ENCODE data around the gene WASHC4. TPM values are rescaled to one million over a fixed set of nuclear protein-coding genes. Genes with fewer than 3 reads are reported as not detected.

Gene WASHC4
- total RNA-seq, 1 experiment from 2014 or later: 39.1 TPM

DNA sequence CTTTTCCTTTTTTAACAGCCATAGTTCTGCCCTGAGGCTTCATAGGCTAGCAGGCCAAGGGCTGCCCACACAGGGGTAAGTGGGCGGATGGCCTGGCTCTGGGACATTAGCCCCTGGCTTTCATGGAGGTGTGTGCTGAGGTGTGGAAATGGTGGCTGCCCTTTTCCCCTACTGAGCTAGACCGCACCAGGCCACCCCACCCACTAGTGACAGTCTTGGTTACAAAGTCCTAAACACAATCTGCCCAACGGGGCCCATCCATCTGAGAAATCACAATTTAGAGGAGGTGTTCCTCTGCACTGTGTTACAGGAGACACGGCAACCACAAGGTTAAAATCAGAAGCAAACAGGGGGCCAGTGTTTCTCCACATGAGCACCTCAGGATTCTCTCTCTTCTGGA is 92.9 kb downstream of the WASHC4 start:
- Histone ChIP-seq H3K27me3 (replicated peaks; ENCODE audit: insufficient read depth, low read depth, low read length, poor library complexity) (no peaks in the 10 kb centered on the region), H3K27ac (ENCODE audit: low read depth, low read length, poor library complexity, severe bottlenecking) (no peak overlapping the region), H3K9me3 (ENCODE audit: low read depth, low read length, poor library complexity, severe bottlenecking) (no peaks in the 10 kb centered on the region), H3K36me3 (ENCODE audit: insufficient read depth, low read length, poor library complexity, severe bottlenecking) (peaks cover 13% of the 10 kb centered on the region), H3K4me1 (ENCODE audit: insufficient read depth, low read length, poor library complexity, severe bottlenecking) (no peaks in the 10 kb centered on the region), H3K4me3 (ENCODE audit: low read depth, low read length, poor library complexity, severe bottlenecking) (no peak overlapping the region)
- POLR2A ChIA-PET (ENCODE audit: low non-redundant PET): no interaction called here
- BruUV-seq (replicated peaks): no TSS peak
- intact Hi-C loops (cut with micrococcal nuclease; ENCODE audit: unreplicated experiment): no loop called here
- no peak for TF ChIP-seq EZH2 (IDR thresholded peaks at IDR 0.05; ENCODE audit: borderline replicate concordance, low read depth, low read length, poor library complexity, severe bottlenecking)
- TF ChIP-seq, protein P1, sequence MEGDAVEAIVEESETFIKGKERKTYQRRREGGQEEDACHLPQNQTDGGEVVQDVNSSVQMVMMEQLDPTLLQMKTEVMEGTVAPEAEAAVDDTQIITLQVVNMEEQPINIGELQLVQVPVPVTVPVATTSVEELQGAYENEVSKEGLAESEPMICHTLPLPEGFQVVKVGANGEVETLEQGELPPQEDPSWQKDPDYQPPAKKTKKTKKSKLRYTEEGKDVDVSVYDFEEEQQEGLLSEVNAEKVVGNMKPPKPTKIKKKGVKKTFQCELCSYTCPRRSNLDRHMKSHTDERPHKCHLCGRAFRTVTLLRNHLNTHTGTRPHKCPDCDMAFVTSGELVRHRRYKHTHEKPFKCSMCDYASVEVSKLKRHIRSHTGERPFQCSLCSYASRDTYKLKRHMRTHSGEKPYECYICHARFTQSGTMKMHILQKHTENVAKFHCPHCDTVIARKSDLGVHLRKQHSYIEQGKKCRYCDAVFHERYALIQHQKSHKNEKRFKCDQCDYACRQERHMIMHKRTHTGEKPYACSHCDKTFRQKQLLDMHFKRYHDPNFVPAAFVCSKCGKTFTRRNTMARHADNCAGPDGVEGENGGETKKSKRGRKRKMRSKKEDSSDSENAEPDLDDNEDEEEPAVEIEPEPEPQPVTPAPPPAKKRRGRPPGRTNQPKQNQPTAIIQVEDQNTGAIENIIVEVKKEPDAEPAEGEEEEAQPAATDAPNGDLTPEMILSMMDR (conservative IDR thresholded peaks at IDR 0.05; ENCODE audit: low read depth, low read length): no peak
- CTCF ChIA-PET: no interaction called here
- DNase-seq (ENCODE audit: low spot score): no peak

DNA sequence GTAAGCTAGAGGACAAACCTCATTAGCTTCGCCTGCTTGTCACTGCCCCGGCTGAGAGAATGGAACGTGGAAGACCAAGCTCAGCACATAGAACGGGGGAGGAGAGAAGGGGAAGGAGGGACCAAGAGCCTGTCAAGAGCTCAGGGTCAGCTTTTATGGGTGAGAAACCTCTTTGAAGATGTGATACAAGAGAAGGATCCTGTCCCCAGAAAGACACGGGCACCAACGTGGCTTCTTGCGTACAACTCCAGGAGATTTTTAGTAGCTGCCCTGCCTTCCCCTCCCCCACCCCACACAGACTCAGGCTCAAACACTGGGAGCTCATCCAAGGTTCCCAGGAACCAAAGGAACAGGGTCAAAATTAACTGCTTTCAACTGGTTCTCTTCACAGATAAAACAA is 93.8 kb downstream of the WASHC4 start:
- ChIA-PET POLR2A (ENCODE audit: low non-redundant PET) (interaction anchor here (0.5 kb wide), 1 partner anchor 147 kb away, joined by 16 read pairs; no protein-coding TSS in a partner anchor), CTCF (no interaction called here)

DNA sequence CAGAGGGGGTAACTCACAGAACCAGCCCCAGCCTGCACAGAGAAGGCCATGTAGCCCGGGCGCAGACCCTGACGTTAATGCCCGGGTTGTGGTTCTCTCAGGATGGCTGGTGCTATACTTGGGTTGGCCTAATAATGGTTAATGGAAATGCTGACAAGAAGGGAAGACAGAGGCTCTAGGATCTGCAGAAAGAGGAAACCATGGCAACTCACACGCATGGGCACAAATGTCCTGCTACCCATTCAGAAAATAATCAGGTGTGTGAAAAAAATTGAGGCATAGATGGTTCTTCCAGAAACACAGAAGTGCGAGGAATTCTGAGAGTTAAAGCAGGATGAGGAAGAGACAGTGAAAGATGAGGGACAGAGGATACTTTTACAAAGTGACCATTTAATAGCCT is 94.7 kb downstream of the WASHC4 start:
- no peaks in the 10 kb centered on the region for H3K9me3 ChIP-seq (ENCODE audit: low read depth, low read length, poor library complexity, severe bottlenecking)
- no peak for DNase-seq (ENCODE audit: low spot score)
- H3K36me3 ChIP-seq (ENCODE audit: insufficient read depth, low read length, poor library complexity, severe bottlenecking): peaks cover 13% of the 10 kb centered on the region
- H3K4me1 ChIP-seq (ENCODE audit: insufficient read depth, low read length, poor library complexity, severe bottlenecking): no peaks in the 10 kb centered on the region
- ChIA-PET CTCF (no interaction called here), POLR2A (ENCODE audit: low non-redundant PET) (no interaction called here)
- H3K4me3 ChIP-seq (ENCODE audit: low read depth, low read length, poor library complexity, severe bottlenecking): no peak overlapping the region
- intact Hi-C loops (cut with micrococcal nuclease; ENCODE audit: unreplicated experiment): no loop called here
- TF ChIP-seq EZH2 (IDR thresholded peaks at IDR 0.05; ENCODE audit: borderline replicate concordance, low read depth, low read length, poor library complexity, severe bottlenecking): no peak
- TF ChIP-seq, protein P1 (conservative IDR thresholded peaks at IDR 0.05; ENCODE audit: low read depth, low read length): no peak
- H3K27ac ChIP-seq (ENCODE audit: low read depth, low read length, poor library complexity, severe bottlenecking): no peak overlapping the region
- no peaks in the 10 kb centered on the region for H3K27me3 ChIP-seq (replicated peaks; ENCODE audit: insufficient read depth, low read depth, low read length, poor library complexity)
- no TSS peak for BruUV-seq (replicated peaks)

More for the DNA sequence above, 93.8 kb downstream of the WASHC4 start:
- BruUV-seq (replicated peaks): no TSS peak
- peaks cover 13% of the 10 kb centered on the region for H3K36me3 ChIP-seq (ENCODE audit: insufficient read depth, low read length, poor library complexity, severe bottlenecking)
- H3K27ac ChIP-seq (ENCODE audit: low read depth, low read length, poor library complexity, severe bottlenecking): no peak overlapping the region
- no peak for TF ChIP-seq EZH2 (IDR thresholded peaks at IDR 0.05; ENCODE audit: borderline replicate concordance, low read depth, low read length, poor library complexity, severe bottlenecking)
- TF ChIP-seq, protein P1 (conservative IDR thresholded peaks at IDR 0.05; ENCODE audit: low read depth, low read length): no peak
- H3K27me3 ChIP-seq (replicated peaks; ENCODE audit: insufficient read depth, low read depth, low read length, poor library complexity): no peaks in the 10 kb centered on the region
- no peaks in the 10 kb centered on the region for H3K9me3 ChIP-seq (ENCODE audit: low read depth, low read length, poor library complexity, severe bottlenecking)
- DNase-seq (ENCODE audit: low spot score): no peak
- H3K4me3 ChIP-seq (ENCODE audit: low read depth, low read length, poor library complexity, severe bottlenecking): no peak overlapping the region
- intact Hi-C loops (cut with micrococcal nuclease; ENCODE audit: unreplicated experiment): no loop called here
- no peaks in the 10 kb centered on the region for H3K4me1 ChIP-seq (ENCODE audit: insufficient read depth, low read length, poor library complexity, severe bottlenecking)

Data from A673 (cell line).